Parathyroid adenoma (tissue), 2 donors: ENCODE measurements around the gene USP22.

ENCODE experiments used
- H2AFZ ChIP-seq: fragments of 300-600 bp; sonication (generic); one replicate; pipeline ENCODE4 v1.7.0; 2017; ENCODE audit warnings: antibody characterized with exemption, mild to moderate bottlenecking
- H3K27ac ChIP-seq: fragments of 300-600 bp; sonication (generic); one replicate; pipeline ENCODE4 v1.7.0; 2017
- H3K27me3 ChIP-seq: fragments of 300-600 bp; sonication (generic); one replicate; pipeline ENCODE4 v1.7.0; 2017; ENCODE audit warnings: low read length; ENCODE audit not compliant: control insufficient read depth, insufficient read depth
- H3K36me3 ChIP-seq: fragments of 300-600 bp; sonication (generic); one replicate; pipeline ENCODE4 v1.7.0; 2017; ENCODE audit warnings: low read length; ENCODE audit not compliant: control insufficient read depth, insufficient read depth
- H3K4me1 ChIP-seq: fragments of 300-600 bp; sonication (generic); one replicate; pipeline ENCODE4 v1.7.0; 2017; ENCODE audit warnings: control low read depth
- H3K4me2 ChIP-seq: fragments of 300-600 bp; sonication (generic); one replicate; pipeline ENCODE4 v1.7.0; 2017; ENCODE audit warnings: low read length
- H3K4me3 ChIP-seq: fragments of 300-600 bp; sonication (generic); one replicate; pipeline ENCODE4 v1.7.0; 2017; ENCODE audit warnings: low read depth, low read length
- H3K79me2 ChIP-seq: fragments of 300-600 bp; sonication (generic); one replicate; pipeline ENCODE4 v1.7.0; 2017; ENCODE audit warnings: control low read depth
- H3K9ac ChIP-seq: fragments of 300-600 bp; sonication (generic); one replicate; pipeline ENCODE4 v1.7.0; 2017; ENCODE audit warnings: mild to moderate bottlenecking
- H3K9me3 ChIP-seq: fragments of 300-600 bp; sonication (generic); one replicate; pipeline ENCODE4 v1.7.0; 2017; ENCODE audit warnings: low read length; ENCODE audit not compliant: control insufficient read depth
- TF ChIP-seq, protein P1 (sequence below): fragments of 300-600 bp; sonication (generic); IDR thresholded peaks from one replicate; pipeline ENCODE4 v1.7.0; 2017; ENCODE audit warnings: antibody characterized with exemption, mild to moderate bottlenecking
- donor health status: primary hyperparathyroidism.

USP22 gene

DNA sequence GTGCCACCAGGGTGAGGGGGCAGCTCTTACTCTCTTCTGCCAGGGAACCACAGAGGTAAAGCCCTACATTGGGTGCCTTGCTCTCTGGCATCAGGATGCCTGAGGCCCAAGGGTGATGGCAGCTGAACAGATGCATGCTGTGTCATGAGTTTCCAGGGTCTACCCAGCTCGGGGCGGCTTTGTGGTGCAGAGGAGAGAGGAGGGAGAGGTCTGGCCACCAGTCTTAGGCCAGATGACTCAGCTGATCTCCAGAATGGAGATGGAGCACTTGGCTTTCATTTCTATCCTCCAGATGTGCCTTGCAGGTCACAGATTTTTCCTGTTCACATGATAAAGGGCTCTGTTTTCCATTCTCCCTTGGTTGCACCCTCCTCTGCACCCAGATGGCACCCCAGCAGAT is 23.6 kb upstream of the USP22 start:
- no peak overlapping the region for H3K9ac ChIP-seq
- no peaks in the 10 kb centered on the region for H3K9me3 ChIP-seq
- H3K79me2 ChIP-seq: no peaks in the 10 kb centered on the region
- no peak overlapping the region for H3K27ac ChIP-seq
- H3K27me3 ChIP-seq: no peaks in the 10 kb centered on the region
- H3K4me3 ChIP-seq: no peak overlapping the region
- H3K36me3 ChIP-seq: no peaks in the 10 kb centered on the region
- H3K4me1 ChIP-seq: no peaks in the 10 kb centered on the region
- no peak overlapping the region for H3K4me2 ChIP-seq
- TF ChIP-seq, protein P1, sequence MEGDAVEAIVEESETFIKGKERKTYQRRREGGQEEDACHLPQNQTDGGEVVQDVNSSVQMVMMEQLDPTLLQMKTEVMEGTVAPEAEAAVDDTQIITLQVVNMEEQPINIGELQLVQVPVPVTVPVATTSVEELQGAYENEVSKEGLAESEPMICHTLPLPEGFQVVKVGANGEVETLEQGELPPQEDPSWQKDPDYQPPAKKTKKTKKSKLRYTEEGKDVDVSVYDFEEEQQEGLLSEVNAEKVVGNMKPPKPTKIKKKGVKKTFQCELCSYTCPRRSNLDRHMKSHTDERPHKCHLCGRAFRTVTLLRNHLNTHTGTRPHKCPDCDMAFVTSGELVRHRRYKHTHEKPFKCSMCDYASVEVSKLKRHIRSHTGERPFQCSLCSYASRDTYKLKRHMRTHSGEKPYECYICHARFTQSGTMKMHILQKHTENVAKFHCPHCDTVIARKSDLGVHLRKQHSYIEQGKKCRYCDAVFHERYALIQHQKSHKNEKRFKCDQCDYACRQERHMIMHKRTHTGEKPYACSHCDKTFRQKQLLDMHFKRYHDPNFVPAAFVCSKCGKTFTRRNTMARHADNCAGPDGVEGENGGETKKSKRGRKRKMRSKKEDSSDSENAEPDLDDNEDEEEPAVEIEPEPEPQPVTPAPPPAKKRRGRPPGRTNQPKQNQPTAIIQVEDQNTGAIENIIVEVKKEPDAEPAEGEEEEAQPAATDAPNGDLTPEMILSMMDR: no peak
- no peak overlapping the region for H2AFZ ChIP-seq

DNA sequence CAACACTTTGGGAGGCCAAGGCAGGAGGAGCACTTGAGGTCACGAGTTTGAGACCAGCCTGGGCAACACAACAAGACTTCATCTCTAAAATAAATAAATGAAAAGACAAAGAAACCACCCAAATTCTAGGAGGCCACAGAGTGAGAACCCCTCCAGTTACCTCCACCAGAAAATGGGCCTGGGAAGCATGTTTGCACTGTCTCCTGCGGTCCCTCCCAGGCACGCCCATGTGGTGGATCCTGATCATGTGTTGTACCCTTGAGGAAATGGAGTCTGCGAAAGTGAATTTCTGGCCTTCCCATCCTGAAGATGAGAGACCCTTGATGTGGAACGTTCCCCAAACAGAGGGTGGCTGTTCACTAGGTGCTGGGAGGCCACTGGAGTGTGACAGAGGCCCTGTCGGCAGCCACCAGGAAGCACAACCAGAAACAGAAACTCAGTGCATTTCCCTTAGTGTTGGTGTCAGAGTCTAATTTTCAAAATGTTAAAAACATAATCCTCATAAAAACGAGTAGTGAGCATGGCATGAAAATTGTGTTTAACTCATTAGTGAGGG is 19.2 kb upstream of the USP22 start:
- H3K9me3 ChIP-seq: no peaks in the 10 kb centered on the region
- H3K27ac ChIP-seq: no peak overlapping the region
- H3K27me3 ChIP-seq: no peaks in the 10 kb centered on the region
- H3K79me2 ChIP-seq: no peaks in the 10 kb centered on the region
- H3K4me3 ChIP-seq: no peak overlapping the region
- no peak overlapping the region for H3K9ac ChIP-seq
- H3K36me3 ChIP-seq: no peaks in the 10 kb centered on the region
- no peaks in the 10 kb centered on the region for H3K4me1 ChIP-seq
- TF ChIP-seq, protein P1: no peak
- no peak overlapping the region for H3K4me2 ChIP-seq
- H2AFZ ChIP-seq: no peak overlapping the region

DNA sequence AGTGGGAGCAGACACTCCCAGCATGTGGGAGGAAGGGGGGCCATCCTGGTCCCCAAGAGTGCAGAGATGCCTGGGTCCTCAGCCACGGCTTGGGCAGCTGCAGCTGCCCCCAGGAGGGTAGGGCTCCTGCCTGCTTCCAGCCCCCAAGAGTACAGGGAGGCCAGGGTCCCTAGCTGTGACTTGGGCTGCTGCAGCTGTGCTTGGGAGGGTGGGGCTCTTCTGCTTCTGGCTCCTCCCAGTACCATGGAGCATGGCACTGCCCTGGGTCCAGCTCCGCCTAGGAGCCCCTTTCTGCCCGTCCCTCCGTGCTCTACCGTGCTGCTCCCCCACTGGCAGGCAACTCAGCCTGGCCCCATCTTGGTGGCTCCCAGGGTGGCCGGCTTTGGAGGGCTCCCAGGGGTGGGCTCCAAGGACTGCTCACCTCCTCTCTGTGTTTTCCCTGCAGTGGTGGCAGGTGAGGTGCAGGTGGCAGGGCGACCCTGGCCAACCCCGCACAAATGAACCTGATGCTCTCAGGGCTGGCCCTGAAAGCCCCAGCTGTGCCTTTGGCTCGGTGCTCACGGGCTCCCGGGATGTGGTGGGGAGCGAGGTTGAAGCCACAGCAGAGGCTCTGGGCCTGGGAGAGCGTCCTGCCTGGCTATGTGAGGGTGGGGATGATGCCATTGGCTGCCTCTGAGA is 18.5 kb upstream of the USP22 start:
- no peak overlapping the region for H3K4me2 ChIP-seq
- no peaks in the 10 kb centered on the region for H3K27me3 ChIP-seq
- H3K4me1 ChIP-seq: no peaks in the 10 kb centered on the region
- no peaks in the 10 kb centered on the region for H3K9me3 ChIP-seq
- H3K36me3 ChIP-seq: no peaks in the 10 kb centered on the region
- TF ChIP-seq, protein P1: no peak
- H3K4me3 ChIP-seq: no peak overlapping the region
- no peak overlapping the region for H2AFZ ChIP-seq
- no peak overlapping the region for H3K9ac ChIP-seq
- no peaks in the 10 kb centered on the region for H3K79me2 ChIP-seq
- no peak overlapping the region for H3K27ac ChIP-seq

DNA sequence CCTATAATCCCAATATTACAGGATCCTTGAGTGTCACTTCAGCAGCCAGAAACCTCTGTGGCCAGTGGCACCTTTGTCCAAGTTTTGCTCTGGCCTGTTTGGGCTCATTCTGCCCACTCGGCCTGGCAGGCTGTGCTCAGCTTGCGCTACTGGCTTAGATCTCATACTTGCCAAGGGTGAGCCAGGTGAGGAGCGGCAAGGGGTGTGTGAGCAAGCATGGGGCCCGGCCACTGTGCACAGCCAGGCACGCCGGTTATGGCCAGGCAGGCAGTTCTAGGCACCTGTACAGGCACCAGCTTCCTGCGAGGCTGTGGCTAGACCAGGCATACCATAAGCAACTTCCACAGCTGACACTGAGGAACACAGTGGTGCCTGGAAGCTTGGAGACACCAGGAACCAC is 16.9 kb upstream of the USP22 start:
- no peaks in the 10 kb centered on the region for H3K79me2 ChIP-seq
- no peak overlapping the region for H3K4me3 ChIP-seq
- TF ChIP-seq, protein P1: no peak
- no peak overlapping the region for H3K27ac ChIP-seq
- no peak overlapping the region for H3K9ac ChIP-seq
- H3K27me3 ChIP-seq: no peaks in the 10 kb centered on the region
- no peaks in the 10 kb centered on the region for H3K36me3 ChIP-seq
- H3K9me3 ChIP-seq: no peaks in the 10 kb centered on the region
- H3K4me1 ChIP-seq: no peaks in the 10 kb centered on the region
- no peak overlapping the region for H2AFZ ChIP-seq
- H3K4me2 ChIP-seq: no peak overlapping the region
